Caco-2 (cell line): ENCODE measurements around the gene EPSTI1. TPM values are rescaled to one million over a fixed set of nuclear protein-coding genes. Genes with fewer than 3 reads are reported as not detected.

Experiments
- BruUV-seq: library from RNA; stranded (reverse); fragments of 400-500 nt; replicated peaks from 2 replicates; lab custom pipeline; 2021; lab: Mats Ljungman, UMichigan
- CTCF ChIA-PET: fragments of 300-600 bp; sonication (Branson Sonifier 250); formaldehyde crosslinking; loops from one replicate; lab custom pipeline; 2022; ENCODE audit warnings: antibody characterized with exemption; lab: Charles Lee
- POLR2A ChIA-PET: fragments of 300-600 bp; sonication (Branson Sonifier 250); formaldehyde crosslinking; loops from one replicate; lab custom pipeline; 2022; ENCODE audit warnings: antibody characterized with exemption; lab: Charles Lee
- DNase-seq, 2 experiments: peaks; one replicate each; pipeline versions ENCODE4 v3.0.0 to v3.0.0-alpha.2; 2020 to 2022
- H3K27me3 ChIP-seq: replicated peaks from 2 replicates; pipeline ENCODE4 v1.6.0; 2011; ENCODE audit warnings: low read length; ENCODE audit not compliant: control insufficient read depth, insufficient read depth
- H3K36me3 ChIP-seq: 2 replicates; pipeline ENCODE4 v1.5.1; 2011; ENCODE audit warnings: low read length; ENCODE audit not compliant: control insufficient read depth, insufficient read depth
- H3K4me1 ChIP-seq: fragments of 250-450 bp; sonication (Bioruptor Pico); 2 replicates; pipeline ENCODE4 v1.5.1; 2020; ENCODE audit warnings: mild to moderate bottlenecking
- H3K4me3 ChIP-seq: 2 replicates; pipeline ENCODE4 v1.5.1; 2011; ENCODE audit warnings: low read depth, mild to moderate bottlenecking, control low read depth, low read length
- H3K9me3 ChIP-seq: fragments of 250-450 bp; sonication (Bioruptor Pico); 2 replicates; pipeline ENCODE4 v1.5.1; 2020; ENCODE audit warnings: mild to moderate bottlenecking, moderate library complexity
- H3K27ac Mint-ChIP-seq: one replicate; pipeline ENCODE4 v1.8.0; 2022; ENCODE audit warnings: mixed read lengths; ENCODE audit not compliant: unreplicated experiment
- H3K27me3 Mint-ChIP-seq: one replicate; pipeline ENCODE4 v1.8.0; 2022; ENCODE audit warnings: mixed read lengths; ENCODE audit not compliant: insufficient read depth, unreplicated experiment
- H3K36me3 Mint-ChIP-seq: one replicate; pipeline ENCODE4 v1.8.0; 2022; ENCODE audit warnings: mild to moderate bottlenecking, mixed read lengths; ENCODE audit not compliant: insufficient read depth, unreplicated experiment
- H3K4me1 Mint-ChIP-seq: one replicate; pipeline ENCODE4 v1.8.0; 2022; ENCODE audit warnings: low read depth, mixed read lengths; ENCODE audit not compliant: unreplicated experiment
- H3K4me3 Mint-ChIP-seq: one replicate; pipeline ENCODE4 v1.8.0; 2022; ENCODE audit warnings: mild to moderate bottlenecking, moderate library complexity, mixed read lengths; ENCODE audit not compliant: unreplicated experiment
- H3K9me3 Mint-ChIP-seq: one replicate; pipeline ENCODE4 v1.8.0; 2022; ENCODE audit warnings: mixed read lengths; ENCODE audit not compliant: unreplicated experiment
- CTCF ChIP-seq, 2 experiments: fragments of 200-600 bp in 1 of 2; IDR thresholded peaks; 1 replicate in 1 of 2; 2 replicates in 1 of 2; pipeline versions ENCODE4 v1.5.1 to v1.8.0; 2011 to 2022; ENCODE audit warnings: antibody characterized with exemption in 1 of 2, control low read depth in 1 of 2, inconsistent platforms in 1 of 2, low read depth in 1 of 2, low read length in 1 of 2, mild to moderate bottlenecking in 1 of 2, moderate library complexity in 1 of 2; ENCODE audit not compliant: insufficient read depth in 1 of 2, severe bottlenecking in 1 of 2, unreplicated experiment in 1 of 2
- intact Hi-C: fragments of 100-400 bp; cut with micrococcal nuclease; formaldehyde crosslinking; loops from one replicate; pipeline ENCODE4 v1.10.0; 2022; ENCODE audit not compliant: unreplicated experiment
- total RNA-seq: library from RNA; stranded (reverse); gene quantifications from 2 replicates; pipeline ENCODE4 v1.2.3, GENCODE V29; 2022

Gene EPSTI1
- total RNA-seq, 1 experiment from 2014 or later = 86.5 TPM

DNA sequence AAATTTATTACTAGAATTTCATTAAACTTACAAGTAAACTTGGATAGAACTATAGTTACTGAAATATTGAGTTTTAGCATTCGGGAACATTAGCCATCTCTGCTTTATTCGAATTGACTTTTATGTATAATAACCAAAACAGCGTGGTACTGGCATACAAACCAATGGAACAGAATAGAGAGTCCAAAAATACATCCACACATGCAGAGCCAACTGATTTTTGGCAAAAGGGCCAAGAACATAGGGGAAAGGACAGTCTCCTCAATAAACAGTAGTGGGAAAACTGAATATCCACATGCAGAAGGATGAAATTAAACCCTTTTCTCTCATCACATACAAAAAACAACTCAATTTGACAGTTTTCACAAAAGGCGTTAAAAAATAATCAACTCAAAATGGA is 84.3 kb downstream of the EPSTI1 start:
- Mint-ChIP-seq H3K27ac (no peak overlapping the region), H3K36me3 (peaks cover 21% of the 10 kb centered on the region), H3K27me3 (no peaks in the 10 kb centered on the region), H3K4me3 (no peak overlapping the region), H3K4me1 (no peaks in the 10 kb centered on the region), H3K9me3 (peaks cover under 1% of the 10 kb centered on the region)
- Histone ChIP-seq H3K4me3 (no peak overlapping the region), H3K4me1 (no peaks in the 10 kb centered on the region), H3K36me3 (no peaks in the 10 kb centered on the region), H3K27me3 (no peaks in the 10 kb centered on the region), H3K9me3 (no peaks in the 10 kb centered on the region)
- ChIA-PET CTCF (no interaction called here), POLR2A (no interaction called here)
- no peak for DNase-seq
- TF ChIP-seq CTCF (IDR thresholded peaks at IDR 0.05; ENCODE audit: insufficient read depth in 1 of 2, low read depth in 1 of 2, low read length in 1 of 2, severe bottlenecking in 1 of 2, unreplicated experiment in 1 of 2) = no peak
- intact Hi-C loops = no loop called here
- no TSS peak for BruUV-seq

DNA sequence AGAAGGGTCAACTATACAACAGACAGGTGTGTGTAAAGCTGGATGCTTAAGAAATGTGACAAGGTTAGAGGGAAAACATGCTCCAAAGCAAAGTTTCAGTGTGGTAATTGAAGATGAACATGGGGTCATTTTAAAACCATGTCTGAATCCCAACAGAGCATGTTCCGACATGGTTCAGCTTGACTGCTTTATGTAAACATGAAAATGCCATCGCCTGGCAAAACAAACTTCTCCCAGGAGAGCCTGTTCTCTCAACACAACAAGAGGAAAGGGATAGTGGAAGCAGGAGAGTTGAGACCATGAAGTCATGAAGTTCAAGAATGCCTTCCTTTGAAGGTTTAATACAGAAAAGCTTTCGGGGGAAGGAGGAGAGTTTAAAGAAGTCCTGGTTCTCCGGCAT is 85.8 kb downstream of the EPSTI1 start:
- Histone ChIP-seq H3K27me3 (no peaks in the 10 kb centered on the region), H3K4me3 (no peak overlapping the region), H3K4me1 (no peaks in the 10 kb centered on the region), H3K36me3 (no peaks in the 10 kb centered on the region), H3K9me3 (no peaks in the 10 kb centered on the region)
- intact Hi-C loops = no loop called here
- Mint-ChIP-seq H3K36me3 (peaks cover 18% of the 10 kb centered on the region), H3K27ac (no peak overlapping the region), H3K27me3 (no peaks in the 10 kb centered on the region), H3K9me3 (no peaks in the 10 kb centered on the region), H3K4me1 (no peaks in the 10 kb centered on the region), H3K4me3 (no peak overlapping the region)
- no peak for TF ChIP-seq CTCF (IDR thresholded peaks at IDR 0.05; ENCODE audit: insufficient read depth in 1 of 2, low read depth in 1 of 2, low read length in 1 of 2, severe bottlenecking in 1 of 2, unreplicated experiment in 1 of 2)
- no peak for DNase-seq
- ChIA-PET POLR2A (no interaction called here), CTCF (no interaction called here)
- BruUV-seq = no TSS peak

- CTCF ChIA-PET = no interaction called here
- no peak for DNase-seq
- no TSS peak for BruUV-seq
- H3K4me3 Mint-ChIP-seq = no peak overlapping the region
- Histone ChIP-seq H3K4me3 (no peak overlapping the region), H3K36me3 (no peaks in the 10 kb centered on the region), H3K4me1 (no peaks in the 10 kb centered on the region), H3K9me3 (no peaks in the 10 kb centered on the region), H3K27me3 (no peaks in the 10 kb centered on the region)
- no peaks in the 10 kb centered on the region for H3K4me1 Mint-ChIP-seq
- POLR2A ChIA-PET = no interaction called here
- no peak overlapping the region for H3K27ac Mint-ChIP-seq
- H3K9me3 Mint-ChIP-seq = no peaks in the 10 kb centered on the region
- H3K27me3 Mint-ChIP-seq = no peaks in the 10 kb centered on the region
- no peak for TF ChIP-seq CTCF (IDR thresholded peaks at IDR 0.05; ENCODE audit: insufficient read depth in 1 of 2, low read depth in 1 of 2, low read length in 1 of 2, severe bottlenecking in 1 of 2, unreplicated experiment in 1 of 2)
- intact Hi-C loops = no loop called here
- peaks cover 18% of the 10 kb centered on the region for H3K36me3 Mint-ChIP-seq
These were observed 86.5 kb downstream of the EPSTI1 start for GRCh38 chr13:42905579-42905978.
